Activated T-cell treated with anti-CD3 and anti-CD28 coated beads, Interleukin-2, amount 50 U/mL, for 24 hours (primary cell): ENCODE results near the gene TMEM140.
"Not testable (repeated sequence)": the region's sequence is repeated elsewhere in the genome, so short reads cannot be mapped to it uniquely, and the experiment has no call there.

Experiments
- DNase-seq: peaks from one replicate; pipeline ENCODE4 v3.0.0-alpha.2; 2020
- H3K27ac Mint-ChIP-seq: 2 replicates; pipeline ENCODE4 v1.8.0; 2020; ENCODE audit warnings: mild to moderate bottlenecking, mixed read lengths
- H3K27me3 Mint-ChIP-seq: 2 replicates; pipeline ENCODE4 v1.8.0; 2020; ENCODE audit warnings: mixed read lengths
- H3K36me3 Mint-ChIP-seq: 2 replicates; pipeline ENCODE4 v1.8.0; 2020; ENCODE audit warnings: low read depth, mixed read lengths
- H3K4me1 Mint-ChIP-seq: 2 replicates; pipeline ENCODE4 v1.8.0; 2020; ENCODE audit warnings: low read depth, mixed read lengths
- H3K4me3 Mint-ChIP-seq: 2 replicates; pipeline ENCODE4 v1.8.0; 2020; ENCODE audit warnings: mild to moderate bottlenecking, moderate library complexity, mixed read lengths
- H3K9me3 Mint-ChIP-seq: 2 replicates; pipeline ENCODE4 v1.8.0; 2020; ENCODE audit warnings: mixed read lengths

The TMEM140 gene

DNA sequence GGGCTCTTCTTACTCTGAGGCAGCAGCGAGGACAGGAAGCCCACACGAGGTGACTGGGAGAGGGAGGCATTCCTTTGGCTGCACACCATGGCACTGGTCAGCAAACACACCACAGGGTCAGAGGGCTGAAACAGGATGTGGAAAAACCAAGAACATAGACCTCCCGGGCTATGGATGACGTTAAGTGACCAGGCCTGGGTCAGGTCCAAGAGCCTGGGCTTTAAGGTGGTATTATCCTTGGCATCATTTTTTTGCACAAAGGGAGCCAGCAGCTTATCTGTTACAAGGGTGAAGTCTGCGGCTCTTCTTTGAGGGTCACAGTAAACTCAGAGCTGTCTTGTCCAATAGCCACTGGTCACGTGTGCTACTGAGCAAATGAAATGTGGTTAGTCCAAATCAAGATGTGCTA lies 56.5 kb downstream of the TMEM140 start:
- Mint-ChIP-seq H3K4me1 (peaks cover 63% of the 10 kb centered on the region), H3K27ac (no peak overlapping the region), H3K9me3 (no peaks in the 10 kb centered on the region)

DNA sequence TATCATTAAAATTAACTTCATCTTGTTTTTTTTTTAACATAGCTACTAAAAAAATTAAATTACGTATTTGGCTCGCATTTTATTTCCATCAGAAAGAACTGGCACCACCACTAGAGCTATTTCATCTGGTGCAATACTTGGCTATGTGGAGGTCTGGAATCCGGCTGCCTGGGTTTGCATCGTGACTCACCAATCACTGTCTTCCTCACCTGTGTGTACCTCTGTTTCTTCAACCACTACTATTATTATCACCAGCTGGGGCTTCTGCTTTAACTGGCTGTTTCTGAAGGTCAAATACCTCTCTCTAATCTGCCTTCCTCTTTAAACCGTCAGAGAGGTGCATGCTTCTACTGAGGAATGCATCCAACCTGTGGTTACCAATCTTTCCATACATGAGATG lies 57.0 kb downstream of the TMEM140 start:
- DNase-seq = no peak
- H3K36me3 Mint-ChIP-seq = peaks cover 84% of the 10 kb centered on the region
- no peak overlapping the region for H3K4me3 Mint-ChIP-seq
- no peak overlapping the region for H3K27ac Mint-ChIP-seq
- H3K27me3 Mint-ChIP-seq = no peaks in the 10 kb centered on the region
- peaks cover 68% of the 10 kb centered on the region for H3K4me1 Mint-ChIP-seq
- H3K9me3 Mint-ChIP-seq = no peaks in the 10 kb centered on the region

More for the DNA sequence above, 56.5 kb downstream of the TMEM140 start:
- H3K36me3 Mint-ChIP-seq = peaks cover 84% of the 10 kb centered on the region
- no peak overlapping the region for H3K4me3 Mint-ChIP-seq
- H3K27me3 Mint-ChIP-seq = no peaks in the 10 kb centered on the region
- DNase-seq = no peak

DNA sequence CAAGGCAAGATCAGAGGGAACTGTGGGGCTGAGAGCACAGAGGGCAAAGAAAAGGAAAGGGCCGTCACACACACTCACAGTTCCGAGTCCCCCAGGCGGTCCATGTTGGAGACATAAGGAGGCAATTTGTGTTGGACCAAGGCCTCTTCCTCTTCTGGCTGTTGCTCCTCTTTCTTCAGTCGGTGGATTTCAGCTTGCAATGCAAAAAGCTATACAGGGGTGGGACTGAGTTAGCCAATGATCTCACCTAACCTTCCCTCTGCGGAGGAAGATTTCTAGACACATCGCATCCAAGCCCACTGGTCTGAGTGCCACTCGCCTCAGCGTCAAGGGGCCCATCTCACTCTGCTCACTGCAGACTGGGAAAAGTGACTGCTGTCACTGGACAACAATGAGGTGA lies 58.0 kb downstream of the TMEM140 start:
- H3K4me1 Mint-ChIP-seq = peaks cover 76% of the 10 kb centered on the region
- H3K36me3 Mint-ChIP-seq = peaks cover 79% of the 10 kb centered on the region
- H3K27ac Mint-ChIP-seq = no peak overlapping the region
- no peaks in the 10 kb centered on the region for H3K9me3 Mint-ChIP-seq
- no peak for DNase-seq
- H3K4me3 Mint-ChIP-seq = no peak overlapping the region
- no peaks in the 10 kb centered on the region for H3K27me3 Mint-ChIP-seq

DNA sequence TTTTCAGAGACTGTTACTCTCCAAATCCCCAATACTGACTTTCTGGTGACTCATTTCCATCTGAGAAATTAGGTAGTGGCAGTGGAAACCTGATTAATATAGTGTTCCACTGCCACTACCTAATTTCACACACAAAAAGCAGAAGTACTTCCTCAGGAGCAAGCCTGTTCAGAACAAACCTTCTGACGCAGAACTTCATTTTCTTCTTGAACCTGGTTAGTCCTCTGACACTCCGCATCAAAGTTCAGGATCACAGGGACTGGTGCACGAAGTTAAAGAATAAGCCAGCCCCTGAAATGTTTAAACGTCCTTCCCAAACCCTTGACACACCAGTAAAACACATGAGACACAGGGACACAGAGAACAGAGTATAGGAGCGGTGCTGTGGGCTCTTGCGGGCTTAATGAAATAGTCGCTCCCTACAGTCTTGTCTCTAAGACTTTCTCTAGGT lies 59.1 kb downstream of the TMEM140 start:
- Mint-ChIP-seq H3K4me1 (peaks cover 77% of the 10 kb centered on the region), H3K27ac (peak overlapping the region; percentile 71), H3K36me3 (peaks cover 75% of the 10 kb centered on the region), H3K27me3 (no peaks in the 10 kb centered on the region), H3K9me3 (no peaks in the 10 kb centered on the region), H3K4me3 (peak overlapping the region; percentile 5)
- DNase-seq = no peak

DNA sequence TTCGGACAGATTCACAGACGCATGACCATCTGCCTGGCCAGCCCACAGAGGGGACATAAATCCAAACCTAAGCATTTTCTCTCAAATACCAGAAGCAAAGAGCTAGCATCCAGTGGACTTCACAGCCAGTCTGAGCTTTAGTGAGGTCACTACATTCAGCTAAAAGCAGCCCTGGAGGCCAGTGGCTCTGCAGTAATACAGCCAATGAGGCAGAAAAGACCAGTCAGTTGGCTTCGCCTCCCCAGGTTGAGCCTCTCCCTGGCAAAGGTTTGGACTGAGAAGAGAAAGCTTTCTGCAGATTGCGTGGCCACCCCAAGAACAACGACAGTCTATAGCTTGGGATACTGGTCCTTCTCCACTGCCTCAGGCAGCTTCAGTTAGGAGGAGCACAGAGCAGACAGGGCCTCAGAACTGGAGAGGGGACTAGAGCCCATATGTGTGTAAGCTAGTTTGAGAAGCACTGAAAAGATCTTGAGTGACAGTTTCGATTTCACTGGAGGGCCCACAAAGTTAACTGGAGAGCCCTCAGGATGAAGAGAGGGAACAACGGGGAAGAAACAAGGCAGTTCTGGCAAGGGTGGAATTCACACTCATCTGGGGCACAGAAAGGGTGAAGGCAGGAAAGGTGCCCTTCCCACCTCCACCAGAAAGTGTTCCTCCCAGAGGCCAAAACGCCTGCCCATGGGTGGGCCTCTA lies 59.7 kb downstream of the TMEM140 start:
- Mint-ChIP-seq H3K36me3 (peaks cover 69% of the 10 kb centered on the region), H3K4me1 (peaks cover 74% of the 10 kb centered on the region), H3K9me3 (no peaks in the 10 kb centered on the region), H3K27ac (peak overlapping the region; percentile 71), H3K27me3 (no peaks in the 10 kb centered on the region), H3K4me3 (peak overlapping the region; percentile 5)
- no peak for DNase-seq

DNA sequence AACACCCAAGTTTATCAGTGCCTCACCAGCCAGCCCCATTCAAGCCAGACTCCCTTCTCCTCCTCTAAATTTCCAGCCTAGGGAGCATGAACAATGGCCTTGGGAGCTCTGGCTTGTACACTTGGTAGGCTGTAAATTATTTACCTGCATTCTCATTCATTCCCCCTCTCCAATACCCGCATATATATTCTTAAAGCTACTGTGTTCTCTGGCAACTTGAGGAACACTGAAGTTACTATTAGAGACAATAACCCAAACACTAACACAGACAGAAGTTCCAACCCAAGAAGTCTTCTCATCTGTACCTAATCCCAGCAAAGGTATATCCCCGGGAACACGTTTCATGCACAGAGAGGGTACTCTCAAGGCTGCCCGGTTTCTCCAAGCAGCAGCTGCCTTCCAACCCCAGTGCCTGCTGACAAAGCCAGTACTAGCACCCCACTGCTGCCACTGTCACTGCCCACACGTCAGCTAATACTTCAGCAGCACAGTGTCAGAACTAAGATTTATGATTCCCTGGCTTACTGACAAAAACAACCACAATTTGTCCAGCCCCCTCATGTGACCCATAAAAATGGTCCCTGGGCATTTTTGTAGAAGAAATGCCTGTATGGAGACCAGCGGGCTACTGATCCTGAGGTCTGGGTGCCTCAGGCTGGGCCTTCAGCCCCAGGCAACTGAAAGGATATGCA lies 60.4 kb downstream of the TMEM140 start:
- DNase-seq = no peak
- H3K27me3 Mint-ChIP-seq = no peaks in the 10 kb centered on the region
- H3K27ac Mint-ChIP-seq = peak overlapping the region; percentile 71
- no peaks in the 10 kb centered on the region for H3K9me3 Mint-ChIP-seq
- H3K4me1 Mint-ChIP-seq = peaks cover 69% of the 10 kb centered on the region
- H3K4me3 Mint-ChIP-seq = peak overlapping the region; percentile 2
- peaks cover 62% of the 10 kb centered on the region for H3K36me3 Mint-ChIP-seq

DNA sequence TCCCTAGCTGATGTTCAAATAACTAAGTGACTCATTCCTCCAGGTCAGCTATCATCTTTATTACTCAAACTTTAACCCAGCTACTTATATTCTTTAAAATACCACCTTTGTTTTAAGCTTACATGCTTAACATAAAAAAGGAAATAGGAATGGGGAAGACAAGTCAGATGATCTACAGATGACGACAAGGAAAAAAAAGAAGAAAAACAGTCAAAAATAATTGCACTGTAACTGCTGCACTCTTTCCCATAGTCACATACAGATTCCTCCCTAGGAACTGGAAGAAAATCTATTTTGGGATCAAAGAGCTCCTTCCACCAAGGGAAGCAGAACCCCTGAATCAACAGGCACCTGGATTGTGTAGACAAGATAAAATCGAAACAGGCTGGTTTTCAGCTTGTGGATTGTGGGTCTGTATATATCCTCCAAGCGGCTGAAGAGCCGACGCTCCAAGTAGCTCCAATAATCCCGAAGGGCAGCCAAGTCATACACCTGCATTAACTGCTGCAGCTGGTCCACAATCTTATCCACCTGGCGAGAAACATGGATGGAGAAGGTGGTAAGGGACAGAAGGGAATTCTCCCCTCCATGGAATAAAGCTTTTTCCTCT lies 61.5 kb downstream of the TMEM140 start:
- Mint-ChIP-seq H3K27ac (no peak overlapping the region), H3K4me3 (peak overlapping the region; percentile 8), H3K36me3 (peaks cover 52% of the 10 kb centered on the region), H3K9me3 (no peaks in the 10 kb centered on the region), H3K4me1 (peaks cover 63% of the 10 kb centered on the region), H3K27me3 (no peaks in the 10 kb centered on the region)
- no peak for DNase-seq

DNA sequence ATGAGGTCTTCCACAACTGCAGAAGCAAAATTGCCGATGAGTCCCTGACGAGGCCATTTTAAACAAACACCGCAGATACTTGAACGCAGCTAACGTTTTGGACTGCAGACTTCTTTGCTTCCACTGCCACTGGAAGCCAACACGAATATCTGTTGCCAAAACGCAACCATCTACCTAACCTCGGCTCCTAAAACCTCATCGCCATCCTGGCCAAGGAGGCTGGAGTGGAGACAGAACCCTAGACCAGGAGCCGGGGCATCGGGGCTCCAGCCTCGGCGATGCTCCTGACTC lies 63.0 kb downstream of the TMEM140 start:
- no peak for DNase-seq
- H3K27me3 Mint-ChIP-seq = no peaks in the 10 kb centered on the region
- H3K9me3 Mint-ChIP-seq = no peaks in the 10 kb centered on the region
- peaks cover 58% of the 10 kb centered on the region for H3K4me1 Mint-ChIP-seq
- H3K27ac Mint-ChIP-seq = peak overlapping the region; percentile 97
- H3K4me3 Mint-ChIP-seq = peak overlapping the region; percentile 94
- peaks cover 37% of the 10 kb centered on the region for H3K36me3 Mint-ChIP-seq

DNA sequence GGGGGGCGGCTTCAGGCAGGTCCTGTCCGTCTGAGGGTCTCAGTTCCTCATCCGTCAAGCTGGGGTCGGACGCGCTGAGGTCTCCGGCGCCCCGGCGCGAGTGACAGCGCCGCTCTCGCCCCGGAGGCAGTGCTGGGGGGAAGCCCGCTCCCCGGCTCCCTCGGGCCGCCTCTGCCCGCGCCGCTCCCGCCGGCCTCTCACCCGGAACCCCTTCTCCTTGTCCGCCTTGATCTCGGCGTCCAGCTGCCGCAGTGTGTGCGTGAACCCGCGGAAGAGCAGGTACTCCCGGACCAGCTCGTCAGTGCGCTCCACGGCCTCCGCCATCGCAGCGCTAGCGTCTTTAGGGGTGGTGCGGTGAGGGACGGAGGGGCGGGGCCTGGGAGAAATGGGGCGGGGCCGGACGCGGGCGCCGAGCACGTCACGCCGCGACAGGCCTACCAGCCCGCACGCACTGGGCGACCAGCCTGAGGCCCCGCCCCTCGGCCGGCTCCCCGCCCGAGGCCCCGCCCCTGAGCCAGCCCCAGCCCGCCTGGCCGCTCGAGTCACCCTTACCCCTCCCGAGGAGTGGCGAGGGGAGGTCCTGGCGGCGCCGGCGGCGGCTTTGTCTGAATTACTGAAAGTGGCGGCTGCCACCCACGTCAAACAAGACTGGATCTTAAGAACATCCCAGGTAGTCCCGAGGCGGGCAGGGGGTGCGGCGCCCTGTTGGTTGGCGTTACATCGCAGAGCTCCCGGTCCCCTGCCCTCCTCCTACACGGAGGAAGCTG lies 63.5 kb downstream of the TMEM140 start, which contains the start of gene WDR91:
TSS of gene WDR91 (minus strand) at position 348 of the 767 bp plus-strand sequence. CDS start at position 324, 24 bp downstream.
- no peaks in the 10 kb centered on the region for H3K27me3 Mint-ChIP-seq
- peak; percentile 98 for DNase-seq
- peak within 1 kb of the TSS; percentile 94 for H3K4me3 Mint-ChIP-seq
- H3K36me3 Mint-ChIP-seq = peaks cover 32% of the 10 kb centered on the region
- H3K27ac Mint-ChIP-seq = peak within 1 kb of the TSS; percentile 97
- H3K9me3 Mint-ChIP-seq = no peaks in the 10 kb centered on the region
- H3K4me1 Mint-ChIP-seq = peaks cover 53% of the 10 kb centered on the region

DNA sequence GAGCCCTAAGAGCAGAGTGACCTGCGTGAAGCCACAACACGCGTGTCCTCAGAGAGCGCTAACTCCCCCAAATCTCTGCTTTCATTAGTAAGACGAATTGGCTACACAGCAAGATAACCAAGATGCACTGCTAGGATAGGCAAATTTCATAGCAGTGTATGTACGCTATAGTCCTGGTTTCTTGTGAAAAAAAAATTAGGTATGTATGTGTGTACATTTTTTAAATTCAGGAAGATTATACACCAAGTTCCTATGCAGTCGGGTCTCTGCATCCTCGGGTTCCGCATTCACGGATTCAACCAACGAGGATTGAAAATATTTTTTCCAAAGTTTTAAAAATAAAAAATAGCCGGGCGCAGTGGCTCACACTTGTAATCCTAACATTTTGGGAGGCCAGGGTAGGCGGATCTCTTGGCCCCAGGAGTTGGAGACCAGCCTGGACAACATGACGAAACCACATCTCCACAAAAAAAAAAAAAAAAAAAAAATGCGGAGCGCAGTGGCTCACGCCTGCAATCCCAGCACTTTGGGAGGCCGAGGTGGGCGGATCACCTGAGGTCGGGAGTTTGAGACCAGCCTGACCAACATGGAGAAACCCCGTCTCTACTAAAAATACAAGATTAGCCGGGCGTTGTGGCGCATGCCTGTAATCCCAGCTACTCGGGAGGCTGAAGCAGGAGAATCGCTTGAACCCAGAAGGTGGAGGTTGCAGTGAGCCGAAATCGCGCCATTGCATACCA lies 64.2 kb downstream of the TMEM140 start:
- Mint-ChIP-seq H3K4me1 (peaks cover 48% of the 10 kb centered on the region), H3K36me3 (peaks cover 29% of the 10 kb centered on the region), H3K27ac (peak overlapping the region; percentile 93), H3K4me3 (peak overlapping the region; percentile 88)
- H3K9me3 Mint-ChIP-seq, H3K27me3 Mint-ChIP-seq, DNase-seq: not testable (repeated sequence)

DNA sequence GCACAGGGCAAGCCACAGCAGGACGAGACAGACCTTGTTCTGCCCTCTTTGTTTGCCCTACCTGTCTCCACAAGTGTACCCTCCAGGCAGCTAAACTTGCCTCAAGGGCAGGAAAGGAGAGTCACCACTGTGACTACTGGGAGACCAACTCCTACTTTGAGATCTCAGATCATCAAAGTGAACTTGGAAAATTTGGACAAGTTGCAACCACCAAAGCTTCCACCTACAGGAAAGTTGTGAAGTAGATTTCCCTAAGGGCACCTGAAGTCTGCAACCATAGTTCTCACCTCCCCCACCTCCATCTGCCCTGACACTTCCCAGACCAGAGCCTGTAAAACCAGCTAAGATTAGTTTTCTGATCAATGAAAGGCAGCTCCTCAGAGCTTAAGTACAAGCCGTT lies 66.0 kb downstream of the TMEM140 start:
- Mint-ChIP-seq H3K9me3 (no peaks in the 10 kb centered on the region), H3K27ac (no peak overlapping the region), H3K27me3 (peaks cover 7% of the 10 kb centered on the region), H3K4me1 (peaks cover 31% of the 10 kb centered on the region), H3K4me3 (no peak overlapping the region), H3K36me3 (peaks cover 19% of the 10 kb centered on the region)
- DNase-seq = no peak

DNA sequence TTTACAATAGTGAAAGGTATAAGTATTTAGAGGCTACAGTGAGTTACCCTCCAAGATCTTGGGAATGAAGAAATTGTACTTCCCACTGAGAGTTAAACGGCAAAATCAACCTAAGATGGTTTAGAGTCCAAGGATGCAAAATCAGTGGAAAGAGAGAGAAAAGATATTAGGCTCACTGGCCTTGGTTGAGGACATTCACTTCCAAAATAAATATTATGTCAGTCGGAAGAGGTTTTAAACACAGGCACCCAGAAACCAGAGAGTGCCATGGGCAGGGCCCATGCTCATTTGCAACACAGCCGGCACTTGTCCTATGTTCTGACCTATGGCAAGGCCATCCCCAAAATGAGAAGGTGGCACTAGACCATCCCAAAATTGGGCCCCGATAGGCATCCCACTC lies 67.3 kb downstream of the TMEM140 start:
- no peak for DNase-seq
- Mint-ChIP-seq H3K27ac (no peak overlapping the region), H3K4me3 (no peak overlapping the region), H3K4me1 (peaks cover 17% of the 10 kb centered on the region), H3K36me3 (peaks cover 8% of the 10 kb centered on the region), H3K27me3 (peaks cover 7% of the 10 kb centered on the region), H3K9me3 (no peaks in the 10 kb centered on the region)

DNA sequence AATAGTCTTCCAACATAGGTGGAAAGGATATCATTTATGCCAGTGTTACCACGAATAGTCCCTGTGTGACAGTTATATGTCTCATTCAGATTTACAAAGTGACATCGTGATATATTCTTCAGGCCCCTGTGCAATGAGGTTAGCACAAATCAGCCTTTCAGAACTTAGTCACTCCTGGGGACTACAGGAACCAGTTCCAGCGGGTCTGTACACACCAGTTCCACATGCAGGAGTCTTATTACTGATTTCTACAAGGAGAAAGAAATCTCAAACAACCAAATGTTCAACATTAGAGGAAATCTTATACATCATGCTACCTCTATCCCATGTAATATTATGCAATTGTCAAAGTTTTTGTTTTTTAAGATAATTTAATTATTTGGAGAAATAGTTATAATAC lies 67.8 kb downstream of the TMEM140 start:
- no peak for DNase-seq
- Mint-ChIP-seq H3K27ac (no peak overlapping the region), H3K9me3 (no peaks in the 10 kb centered on the region), H3K4me3 (no peak overlapping the region), H3K27me3 (peaks cover 7% of the 10 kb centered on the region), H3K4me1 (peaks cover 12% of the 10 kb centered on the region), H3K36me3 (peaks cover 7% of the 10 kb centered on the region)
